K562 (cell line): ENCODE results near the gene KLRC2.
"Not testable (repeated sequence)": the region's sequence is repeated elsewhere in the genome, so short reads cannot be mapped to it uniquely, and the experiment has no call there.

Source experiments
- ATF1 ChIP-seq, 2 experiments: fragments of 450-650 bp in 1 of 2; IDR thresholded peaks; 2 replicates each; pipeline ENCODE4 v1.6.1; 2016; ENCODE audit warnings: missing compliant biosample characterization in 1 of 2, missing genetic modification characterization in 1 of 2
- CREBBP ChIP-seq: IDR thresholded peaks from one replicate; pipeline ENCODE4 v1.6.1; 2012; ENCODE audit warnings: low read depth, mild to moderate bottlenecking, control low read depth, inconsistent platforms, low read length
- CTCF ChIP-seq, 3 experiments: IDR thresholded peaks in 2 of 3; conservative IDR thresholded peaks in 1 of 3; 2 replicates each; pipeline ENCODE4 v1.5.1; 2011 to 2012; ENCODE audit warnings: low read length in 3 of 3, mild to moderate bottlenecking in 3 of 3, control low read depth in 2 of 3, improper control_type of control experiment in 1 of 3, inconsistent platforms in 1 of 3, low read depth in 1 of 3, mixed read lengths in 1 of 3, moderate library complexity in 1 of 3; ENCODE audit not compliant: insufficient read depth in 2 of 3
- JUND ChIP-seq, 2 experiments: IDR thresholded peaks; 2 replicates in 1 of 2; 3 replicates in 1 of 2; pipeline ENCODE4 v1.6.1; 2011; ENCODE audit warnings: borderline replicate concordance in 2 of 2, low read depth in 2 of 2, low read length in 2 of 2, improper control_type of control experiment in 1 of 2, missing biosample characterization in 1 of 2, missing genetic modification characterization in 1 of 2, missing genetic modification reagents in 1 of 2
- KDM1A ChIP-seq, 2 experiments: fragments of 450-650 bp; IDR thresholded peaks; 2 replicates each; pipeline ENCODE4 v1.6.1; 2016; ENCODE audit warnings: mild to moderate bottlenecking in 2 of 2
- NFXL1 ChIP-seq: fragments of 450-650 bp; formaldehyde crosslinking; IDR thresholded peaks from 2 replicates; pipeline ENCODE4 v1.4.0; 2021; ENCODE audit warnings: mild to moderate bottlenecking
- PHF8 ChIP-seq: fragments of 200-600 bp; sonication (generic); IDR thresholded peaks from 2 replicates; pipeline ENCODE4 v1.6.1; 2012; ENCODE audit warnings: mixed run types, mild to moderate bottlenecking, inconsistent platforms, low read length, moderate library complexity, borderline replicate concordance
- RERE ChIP-seq: sonication (generic); formaldehyde crosslinking; IDR thresholded peaks from 2 replicates; pipeline ENCODE4 v1.8.0; 2023; ENCODE audit warnings: missing genetic modification reagents, mild to moderate bottlenecking, borderline replicate concordance
- ZNF586 ChIP-seq: fragments of 450-650 bp; formaldehyde crosslinking; conservative IDR thresholded peaks from 2 replicates; pipeline ENCODE4 v1.4.0; 2020; ENCODE audit warnings: mild to moderate bottlenecking, moderate library complexity

- TF ChIP-seq CTCF (IDR thresholded peaks at IDR 0.05 in 2 of 3, conservative IDR thresholded peaks at IDR 0.05 in 1 of 3; ENCODE audit: insufficient read depth in 2 of 3, low read depth in 1 of 3, low read length in 3 of 3); NFXL1 (CRISPR knock-in tag); CREBBP; RERE (CRISPR knock-in tag); PHF8; KDM1A (IDR thresholded peaks at IDR 0.05); ATF1 (CRISPR knock-in tag; IDR thresholded peaks at IDR 0.05); ATF1 (tag; IDR thresholded peaks at IDR 0.05); ZNF586 (CRISPR knock-in tag); JUND (IDR thresholded peaks at IDR 0.05; ENCODE audit: borderline replicate concordance, low read depth, low read length); JUND (tag; IDR thresholded peaks at IDR 0.05; ENCODE audit: borderline replicate concordance, low read depth, low read length): not testable (repeated sequence)
Observed at GRCh38 chr12:10441144-10441543, 5.3 kb upstream of the KLRC2 start.
